Ammon's horn (tissue), 1 donor: ENCODE measurements around the gene TLE6.
"Not testable (repeated sequence)": the region's sequence is repeated elsewhere in the genome, so short reads cannot be mapped to it uniquely, and the experiment has no call there.

Experiments
- DNase-seq: peaks from one replicate; pipeline ENCODE4 v3.0.0-alpha.2; 2016; ENCODE audit warnings: low spot score

Gene TLE6

GRCh38 chr19:2977001-2977745, at the start of gene TLE6:
Gene TLE6 (plus strand): TSS chr19:2977564. CDS start chr19:2978234, 670 bp downstream.
- DNase-seq, result peak; percentile 95

DNA sequence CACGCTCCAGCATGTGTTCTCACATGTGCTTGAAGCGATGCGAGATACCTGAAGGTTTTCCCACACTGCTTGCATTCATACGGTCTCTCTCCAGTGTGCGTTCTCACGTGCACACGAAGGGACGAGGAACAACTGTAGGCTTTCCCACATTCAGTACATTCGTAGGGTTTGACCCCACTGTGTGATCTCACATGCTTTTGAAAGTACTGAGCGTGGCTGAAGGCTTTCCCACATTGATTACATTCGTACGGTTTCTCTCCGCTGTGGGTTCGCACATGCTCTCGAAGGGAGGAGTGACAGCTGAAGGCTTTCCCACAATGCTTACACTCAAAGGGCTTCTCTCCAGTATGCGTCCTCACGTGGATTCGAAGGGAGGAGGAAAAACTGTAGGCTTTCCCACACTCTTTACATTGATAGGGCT, 43.9 kb upstream of the TLE6 start:
- DNase-seq, result no peak

GRCh38 chr19:2935863-2936262, 41.5 kb upstream of the TLE6 start:
- DNase-seq, result not testable (repeated sequence)

DNA sequence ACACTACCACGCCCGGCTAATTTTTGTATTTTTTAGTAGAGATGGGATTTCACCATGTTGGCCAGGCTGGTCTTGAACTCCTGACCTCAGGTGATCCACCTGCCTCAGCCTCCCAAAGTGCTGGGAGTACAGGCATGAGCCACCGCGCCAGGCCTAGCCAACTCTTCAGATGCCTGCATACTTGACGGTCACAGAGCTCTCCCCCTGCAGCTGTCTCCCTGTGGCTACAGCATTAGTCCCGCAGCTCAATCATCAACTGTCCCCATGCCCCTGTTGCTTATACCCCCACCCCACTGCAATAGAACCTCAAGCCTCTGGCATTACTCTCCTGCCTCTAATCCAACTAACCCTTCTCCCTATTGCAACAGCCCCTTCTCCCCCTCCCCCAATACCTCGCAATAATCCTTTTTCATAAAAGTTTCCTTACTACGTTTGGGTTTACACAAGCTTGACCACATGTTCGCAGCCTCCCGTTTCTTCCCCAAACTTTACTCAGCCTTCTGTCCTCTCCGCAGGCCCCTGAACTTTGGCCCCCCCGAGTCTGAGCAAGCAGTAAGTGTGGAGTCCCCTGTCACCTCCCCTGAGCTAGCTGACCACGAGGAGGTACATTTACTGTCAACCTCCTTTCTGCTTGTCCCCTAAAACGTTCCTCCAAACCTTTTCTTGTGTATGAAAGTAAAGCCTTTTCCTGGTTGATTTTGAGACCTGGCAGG, 34.3 kb upstream of the TLE6 start:
- no peak for DNase-seq

DNA sequence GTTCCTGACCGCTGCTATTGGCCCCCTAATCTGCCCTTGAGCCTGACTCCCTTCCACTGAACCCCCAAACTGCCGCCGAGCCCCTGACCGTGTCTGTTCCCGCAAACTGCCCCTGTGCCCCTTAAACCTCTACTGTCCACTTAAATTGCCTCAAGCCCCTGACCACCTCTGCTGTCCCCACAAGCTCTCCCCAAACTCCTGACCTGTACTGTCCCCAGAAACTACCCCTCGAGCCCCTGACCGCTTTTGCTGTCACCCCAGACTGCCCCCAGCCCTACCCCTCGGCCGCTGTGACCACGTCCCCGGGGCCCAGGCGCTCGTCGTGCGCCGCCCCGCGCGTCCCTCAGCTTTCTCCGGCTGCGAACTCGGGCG, 33.0 kb upstream of the TLE6 start:
- no peak for DNase-seq

DNA sequence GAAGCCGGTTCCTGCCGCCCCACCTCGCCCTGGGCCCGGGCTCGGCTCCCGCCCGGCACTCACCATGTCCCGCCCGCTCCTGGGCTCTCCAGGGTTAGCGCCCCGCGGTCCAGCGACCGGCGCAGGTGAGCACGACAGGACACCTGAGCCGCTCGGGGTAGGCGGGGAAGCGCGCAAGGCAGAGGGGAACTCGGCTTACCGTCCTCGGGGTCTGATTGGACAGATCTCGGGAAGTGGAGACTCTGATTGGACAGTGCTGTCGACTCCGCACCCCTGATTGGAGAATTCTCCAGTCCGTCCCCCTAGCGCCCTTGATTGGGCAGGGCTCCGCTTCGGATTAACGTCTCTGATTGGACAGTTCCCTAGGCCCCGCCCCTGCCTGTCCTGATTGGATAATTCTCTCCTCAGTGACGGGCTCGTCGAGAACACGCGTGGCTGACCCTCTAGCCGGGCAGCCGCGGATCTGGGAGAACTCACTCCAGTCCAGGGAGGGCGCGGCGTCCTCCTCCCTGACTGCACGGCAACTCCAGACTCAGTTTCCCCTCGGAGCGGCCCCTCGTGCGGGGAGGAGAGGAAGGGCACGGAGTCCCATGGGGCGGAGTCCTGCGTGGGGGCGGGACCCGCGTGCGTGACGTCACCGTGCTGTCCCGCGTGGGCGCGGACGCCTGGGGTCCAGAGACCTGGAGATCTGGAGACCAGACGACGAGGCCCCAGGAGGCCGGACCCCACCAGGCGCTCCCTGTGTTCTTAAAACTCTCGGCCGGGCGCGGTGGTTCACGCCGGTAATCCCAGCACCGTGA, 32.4 kb upstream of the TLE6 start, which contains the start of gene ZNF77:
TSS of gene ZNF77 (minus strand) at position 197 of the 800 bp plus-strand sequence. CDS start at position 66, 131 bp downstream.
- peak; percentile 99 for DNase-seq

GRCh38 chr19:2945575-2946184, 31.7 kb upstream of the TLE6 start:
- no peak for DNase-seq

- DNase-seq, result no peak
These were observed 27.5 kb upstream of the TLE6 start for GRCh38 chr19:2949939-2950285.

GRCh38 chr19:2950286-2951124, 26.9 kb upstream of the TLE6 start:
- peak; percentile 100 for DNase-seq

GRCh38 chr19:2952953-2953481, 24.3 kb upstream of the TLE6 start:
- no peak for DNase-seq

DNA sequence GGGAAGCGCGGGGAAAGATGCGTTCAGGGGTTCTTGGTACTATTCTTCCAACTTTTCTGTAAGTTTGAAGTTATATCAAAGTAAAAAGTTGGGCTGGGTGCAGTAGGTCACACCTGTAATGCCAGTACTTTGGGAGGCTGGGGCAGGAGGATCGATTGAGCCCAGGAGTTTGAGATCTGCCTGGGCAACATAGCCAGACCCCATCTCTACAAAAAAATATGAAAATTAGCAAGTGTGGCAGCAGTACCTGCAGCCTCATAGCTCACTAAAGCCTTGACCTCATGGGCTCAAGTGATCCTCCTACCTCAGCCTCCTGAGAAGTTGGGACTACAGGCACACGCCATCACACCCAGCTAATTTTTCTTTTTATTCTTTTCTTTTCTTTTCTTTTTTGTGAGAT, 20.2 kb upstream of the TLE6 start:
- no peak for DNase-seq

GRCh38 chr19:2960120-2960519, 17.2 kb upstream of the TLE6 start:
- DNase-seq, result no peak

DNA sequence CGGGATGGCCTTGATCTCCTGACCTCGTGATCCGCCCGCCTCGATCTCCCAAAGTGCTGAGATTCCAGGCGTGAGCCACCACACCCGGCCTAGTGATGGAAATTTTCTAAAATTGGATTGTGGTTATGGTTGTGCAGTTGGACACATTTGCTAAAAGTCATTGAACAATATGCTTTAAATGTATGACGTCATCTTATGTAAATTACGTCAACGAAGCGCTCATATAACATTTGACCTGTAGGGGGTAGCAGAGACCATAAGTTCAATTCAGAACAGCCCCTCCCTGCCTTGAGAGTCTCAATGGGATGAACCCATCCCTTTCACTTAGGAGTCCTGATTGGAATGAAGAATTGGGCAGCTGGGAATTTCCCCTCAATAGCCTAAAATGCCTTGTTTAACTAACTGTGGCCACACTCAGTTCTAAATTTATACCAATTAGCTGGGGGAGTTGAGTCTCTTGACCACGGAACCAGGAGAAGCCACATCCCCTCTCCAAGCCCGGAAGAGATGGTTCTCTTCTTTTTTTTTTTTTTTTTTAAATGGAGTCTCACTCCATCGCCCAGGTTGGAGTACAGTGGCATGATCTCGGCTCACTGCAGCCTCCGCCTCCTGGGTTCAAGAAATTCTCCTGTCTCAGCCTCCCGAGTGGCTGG, 15.2 kb upstream of the TLE6 start:
- DNase-seq, result peak; percentile 79

- no peak for DNase-seq
These were observed 14.2 kb upstream of the TLE6 start for GRCh38 chr19:2963122-2963521.

DNA sequence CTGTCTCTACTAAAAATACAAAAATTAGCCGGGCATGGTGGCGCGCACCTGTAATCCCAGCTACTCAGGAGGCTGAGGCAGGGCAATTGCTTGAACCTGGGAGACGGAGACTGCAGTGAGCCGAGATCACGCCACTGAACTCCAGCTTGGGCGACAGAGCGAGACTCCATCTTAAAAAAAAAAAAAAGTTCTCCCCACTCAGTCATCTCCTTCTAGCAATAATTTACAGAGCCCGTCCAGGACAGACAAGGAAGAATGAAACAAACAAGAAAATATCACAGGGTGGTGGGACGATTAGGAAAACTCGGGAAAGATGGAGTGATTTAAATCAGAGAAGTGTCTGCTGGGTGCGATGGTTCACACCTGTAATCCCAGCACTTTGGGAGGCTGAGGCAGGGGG, 13.7 kb upstream of the TLE6 start:
- DNase-seq, result not testable (repeated sequence)

DNA sequence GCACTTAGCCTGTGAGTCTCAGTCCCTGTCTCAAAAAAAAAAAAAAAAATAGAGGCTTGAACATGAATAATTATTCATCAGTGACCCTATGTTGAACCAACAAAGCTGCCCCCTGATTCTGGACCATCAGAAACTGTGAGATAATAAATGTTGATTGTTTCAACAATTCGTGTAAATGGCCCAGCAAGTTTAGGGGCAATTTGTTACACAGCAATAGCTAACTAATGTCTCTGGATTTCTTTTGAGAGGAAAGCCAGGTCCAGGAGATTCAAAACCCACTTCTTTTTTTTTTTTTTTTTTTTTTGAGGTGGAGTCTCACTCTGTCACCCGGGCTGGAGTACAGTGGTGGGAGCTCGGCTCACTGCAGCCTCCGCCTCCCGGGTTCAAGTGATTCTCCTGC, 12.5 kb upstream of the TLE6 start:
- no peak for DNase-seq

DNA sequence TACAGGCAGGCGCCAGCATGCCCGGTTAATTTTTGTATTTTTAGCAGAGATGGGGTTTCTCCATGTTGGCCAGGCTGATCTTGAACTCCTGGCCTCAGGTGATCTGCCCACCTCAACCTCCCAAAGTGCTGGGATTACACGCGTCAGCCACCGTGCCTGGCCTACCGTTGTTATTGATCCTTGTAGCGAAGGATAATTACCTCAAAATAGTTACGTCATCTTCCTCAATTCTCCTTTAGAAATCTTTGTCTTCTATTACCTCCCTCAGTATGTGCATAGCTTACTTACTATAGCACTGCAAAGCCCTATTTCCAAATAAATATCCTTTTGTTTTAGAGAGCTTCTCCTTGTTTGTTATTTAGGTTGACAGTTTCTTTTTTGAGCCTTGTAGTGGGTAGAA, 9.4 kb upstream of the TLE6 start:
- DNase-seq, result no peak

GRCh38 chr19:2969104-2969504, 8.3 kb upstream of the TLE6 start:
- peak; percentile 16 for DNase-seq

DNA sequence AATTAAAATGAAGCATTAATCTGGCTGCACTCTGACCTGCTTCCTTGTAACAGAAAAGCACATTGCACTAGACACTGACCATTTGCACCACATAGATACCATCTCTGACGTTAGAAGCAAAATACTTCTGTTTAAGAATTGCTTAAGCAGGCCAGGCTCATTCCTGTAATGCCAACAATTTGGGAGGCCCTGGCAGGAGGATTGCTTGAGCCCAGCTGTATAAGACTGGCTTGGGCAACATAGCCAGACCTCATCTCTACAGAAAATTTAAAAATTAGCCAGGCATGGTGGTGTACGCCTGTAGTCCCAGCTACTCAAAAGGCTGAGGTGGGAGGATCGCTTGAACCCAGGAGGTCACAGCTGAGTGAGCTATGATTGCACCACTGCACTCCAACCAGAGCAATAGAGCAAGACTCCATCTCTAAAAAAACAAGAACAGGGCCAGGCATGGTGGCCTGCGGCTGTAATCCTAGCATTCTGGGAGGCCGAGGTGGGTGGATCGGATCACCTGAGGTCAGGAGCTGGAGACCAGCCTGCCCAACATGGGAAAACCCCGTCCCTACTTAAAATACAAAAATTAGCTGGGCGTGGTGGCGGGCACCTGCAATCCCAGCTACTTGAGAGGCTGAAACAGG, 7.0 kb upstream of the TLE6 start:
- no peak for DNase-seq

- DNase-seq, result no peak
These were observed 4.1 kb upstream of the TLE6 start for GRCh38 chr19:2973229-2973628.
